ENCODE data around the gene UBE3B.

DNA sequence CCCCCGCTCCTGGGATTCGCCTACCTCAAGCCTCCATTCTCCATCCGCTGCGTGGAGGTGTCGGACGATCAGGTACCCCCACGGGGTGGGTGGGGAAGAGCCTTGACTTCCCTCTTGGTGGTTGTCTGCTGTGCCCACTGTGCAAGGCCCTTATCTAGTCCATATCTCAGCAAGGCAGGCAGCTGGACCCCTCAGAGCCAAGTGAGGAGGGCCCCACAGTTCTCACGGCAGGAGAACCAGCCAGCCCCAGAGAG is 56.0 kb downstream of the UBE3B start:
- TF ChIP-seq EZH2 (IDR thresholded peaks at IDR 0.05; ENCODE audit: low read depth) = no peak
- TF ChIP-seq CTCF (conservative IDR thresholded peaks at IDR 0.05) = no peak

Data from PC-9 (cell line).